ENCODE data around the gene SLC22A7. TPM values are rescaled to one million over a fixed set of nuclear protein-coding genes. Genes with fewer than 3 reads are reported as not detected.
A peak's percentile ranks its signal among the peaks of the same experiment; 100 is the strongest.

The SLC22A7 gene
- polyA plus RNA-seq, 1 donor (not counting 4 experiments of a cell fraction or from before 2014, with no cell fraction given): not detected

- Histone ChIP-seq H3K4me1 (ENCODE audit: control insufficient read depth, extremely low read depth, insufficient read depth, low read length) (peaks cover 4% of the 10 kb centered on the region), H3K4me3 (ENCODE audit: control insufficient read depth in 2 of 3, extremely low read depth in 1 of 3, insufficient read depth in 2 of 3, low read depth in 1 of 3, low read length in 3 of 3) (no peak overlapping the region), H3K4me2 (ENCODE audit: control insufficient read depth, extremely low read depth, insufficient read depth, low read depth, low read length) (no peak overlapping the region), H3K79me2 (ENCODE audit: control insufficient read depth, insufficient read depth, low read length) (no peaks in the 10 kb centered on the region), H3K9ac (ENCODE audit: control insufficient read depth, extremely low read depth, insufficient read depth, low read length) (no peak overlapping the region), H3K9me3 (ENCODE audit: control insufficient read depth, low read depth, low read length) (no peaks in the 10 kb centered on the region), H3K27me3 (ENCODE audit: control insufficient read depth, extremely low read depth, insufficient read depth, low read length) (peaks cover 40% of the 10 kb centered on the region), H3K9me1 (ENCODE audit: control insufficient read depth, extremely low read depth, insufficient read depth, low read length) (no peaks in the 10 kb centered on the region), H4K20me1 (ENCODE audit: control insufficient read depth, extremely low read depth, insufficient read depth, low read length) (no peaks in the 10 kb centered on the region), H3K27ac (ENCODE audit: control insufficient read depth, insufficient read depth, low read length) (no peak overlapping the region), H2AFZ (ENCODE audit: control insufficient read depth, low read length) (no peak overlapping the region), H3K36me3 (ENCODE audit: control insufficient read depth in 2 of 2, extremely low read depth in 1 of 2, insufficient read depth in 2 of 2, low read length in 2 of 2) (no peaks in the 10 kb centered on the region)
- FAIRE-seq: no peak
- TF ChIP-seq CTCF (optimal IDR thresholded peaks at IDR 0.05 in 1 of 3, IDR thresholded peaks at IDR 0.05 in 1 of 3, conservative IDR thresholded peaks at IDR 0.05 in 1 of 3; ENCODE audit: extremely low read depth in 1 of 3, insufficient read depth in 2 of 3, low read length in 3 of 3) (no peak), EZH2 (IDR thresholded peaks at IDR 0.05; ENCODE audit: low read length) (no peak)
- dilution Hi-C loops (cut with MboI; ENCODE audit: extremely low pct_ligation_motif_present, low sequenced_read_pairs): no loop called here
- DNase-seq (ENCODE audit: low read depth, low spot score): no peak
Observed at GRCh38 chr6:43282636-43283513, 15.2 kb upstream of the SLC22A7 start.

GRCh38 chr6:43283514-43283901 lies 14.6 kb upstream of the SLC22A7 start:
- Histone ChIP-seq H3K4me3 (ENCODE audit: control insufficient read depth in 2 of 3, extremely low read depth in 1 of 3, insufficient read depth in 2 of 3, low read depth in 1 of 3, low read length in 3 of 3) (no peak overlapping the region), H4K20me1 (ENCODE audit: control insufficient read depth, extremely low read depth, insufficient read depth, low read length) (no peaks in the 10 kb centered on the region), H3K4me2 (ENCODE audit: control insufficient read depth, extremely low read depth, insufficient read depth, low read depth, low read length) (peak overlapping the region; percentile 54), H3K36me3 (ENCODE audit: control insufficient read depth in 2 of 2, extremely low read depth in 1 of 2, insufficient read depth in 2 of 2, low read length in 2 of 2) (no peaks in the 10 kb centered on the region), H3K79me2 (ENCODE audit: control insufficient read depth, insufficient read depth, low read length) (no peaks in the 10 kb centered on the region), H3K9me3 (ENCODE audit: control insufficient read depth, low read depth, low read length) (no peaks in the 10 kb centered on the region), H3K4me1 (ENCODE audit: control insufficient read depth, extremely low read depth, insufficient read depth, low read length) (peaks cover 4% of the 10 kb centered on the region), H3K9ac (ENCODE audit: control insufficient read depth, extremely low read depth, insufficient read depth, low read length) (no peak overlapping the region), H3K27me3 (ENCODE audit: control insufficient read depth, extremely low read depth, insufficient read depth, low read length) (peaks cover 40% of the 10 kb centered on the region), H3K27ac (ENCODE audit: control insufficient read depth, insufficient read depth, low read length) (no peak overlapping the region), H2AFZ (ENCODE audit: control insufficient read depth, low read length) (peak overlapping the region; percentile 29), H3K9me1 (ENCODE audit: control insufficient read depth, extremely low read depth, insufficient read depth, low read length) (no peaks in the 10 kb centered on the region)
- dilution Hi-C loops (cut with MboI; ENCODE audit: extremely low pct_ligation_motif_present, low sequenced_read_pairs): no loop called here
- DNase-seq (ENCODE audit: low read depth, low spot score) (no peak), FAIRE-seq (no peak)
- no peak for TF ChIP-seq CTCF (optimal IDR thresholded peaks at IDR 0.05 in 1 of 3, IDR thresholded peaks at IDR 0.05 in 1 of 3, conservative IDR thresholded peaks at IDR 0.05 in 1 of 3; ENCODE audit: extremely low read depth in 1 of 3, insufficient read depth in 2 of 3, low read length in 3 of 3)
- no peak for TF ChIP-seq EZH2 (IDR thresholded peaks at IDR 0.05; ENCODE audit: low read length)
